SU-DHL-6 (cell line): ENCODE measurements around the gene ARPC1A.

Experiments used
- H2AFZ ChIP-seq: fragments of 200-600 bp; sonication (generic); 2 replicates; pipeline ENCODE4 v1.6.1; 2014; ENCODE audit warnings: low read depth, mild to moderate bottlenecking, moderate library complexity, mixed read lengths, antibody characterized with exemption, low read length; ENCODE audit not compliant: severe bottlenecking
- H3F3A ChIP-seq: fragments of 200-600 bp; shearing (Covaris generic); 2 replicates; pipeline ENCODE4 v1.6.0; 2016; ENCODE audit warnings: antibody characterized with exemption, mild to moderate bottlenecking; ENCODE audit not compliant: insufficient read depth
- H3K27ac ChIP-seq: fragments of 200-600 bp; sonication (generic); 2 replicates; pipeline ENCODE4 v1.5.1; 2016; ENCODE audit warnings: low read depth, mild to moderate bottlenecking, low read length, moderate library complexity, mixed read lengths
- H3K27me3 ChIP-seq: fragments of 200-600 bp; sonication (generic), shearing (Covaris generic); 2 replicates; pipeline ENCODE4 v1.6.0; 2014; ENCODE audit warnings: mild to moderate bottlenecking, low read length
- H3K36me3 ChIP-seq: fragments of 200-600 bp; sonication (generic); 2 replicates; pipeline ENCODE4 v1.6.1; 2014; ENCODE audit warnings: mild to moderate bottlenecking, low read length, mixed read lengths
- H3K4me2 ChIP-seq: fragments of 300-600, 200-600 bp; shearing (Covaris generic), sonication (generic); 2 replicates; pipeline ENCODE4 v1.6.0; 2014; ENCODE audit warnings: low read length, low read depth, mild to moderate bottlenecking; ENCODE audit not compliant: poor library complexity, severe bottlenecking
- H3K4me3 ChIP-seq: fragments of 200-600 bp; sonication (generic); 2 replicates; pipeline ENCODE4 v1.5.1; 2014; ENCODE audit warnings: antibody characterized with exemption, low read length, mild to moderate bottlenecking, mixed read lengths; ENCODE audit not compliant: insufficient read depth, poor library complexity, severe bottlenecking
- H3K79me2 ChIP-seq: fragments of 200-600 bp; sonication (generic); 2 replicates; pipeline ENCODE4 v1.6.1; 2014; ENCODE audit warnings: mild to moderate bottlenecking, low read length, moderate library complexity; ENCODE audit not compliant: insufficient read depth
- H3K9ac ChIP-seq: fragments of 200-600 bp; sonication (generic); 2 replicates; pipeline ENCODE4 v1.7.0; 2014; ENCODE audit warnings: mild to moderate bottlenecking, low read length
- H3K9me2 ChIP-seq: fragments of 200-600 bp; sonication (generic); replicated peaks from 2 replicates; pipeline ENCODE4 v1.6.1; 2014; ENCODE audit warnings: low read length; ENCODE audit not compliant: insufficient read depth
- H3K9me3 ChIP-seq: fragments of 200-600 bp; sonication (generic); 2 replicates; pipeline ENCODE4 v1.6.1; 2014; ENCODE audit warnings: low read length, mixed read lengths; ENCODE audit not compliant: insufficient read depth
- H4K20me1 ChIP-seq: fragments of 200-600 bp; sonication (generic); 2 replicates; pipeline ENCODE4 v1.6.1; 2014; ENCODE audit warnings: low read depth, mild to moderate bottlenecking, antibody characterized with exemption, low read length, moderate library complexity, mixed read lengths
- CTCF ChIP-seq: fragments of 200-600 bp; sonication (generic); IDR thresholded peaks from one replicate; pipeline ENCODE4 v1.5.1; 2017; ENCODE audit warnings: antibody characterized with exemption, mild to moderate bottlenecking, low read length, moderate library complexity; ENCODE audit not compliant: insufficient read depth, poor library complexity, severe bottlenecking
- EZH2phosphoT487 ChIP-seq: fragments of 200-600 bp; sonication (generic), shearing (Covaris generic); conservative IDR thresholded peaks from 2 replicates; pipeline ENCODE4 v1.6.1; 2018; ENCODE audit warnings: mild to moderate bottlenecking, antibody characterized with exemption, low read length, moderate library complexity, mixed read lengths

The ARPC1A gene

GRCh38 chr7:99392046-99392445 lies 66.3 kb downstream of the ARPC1A start:
- H3K79me2 ChIP-seq, result no peaks in the 10 kb centered on the region

GRCh38 chr7:99392659-99393354 lies 67.1 kb downstream of the ARPC1A start:
- no peaks in the 10 kb centered on the region for H3K36me3 ChIP-seq
- H3F3A ChIP-seq, result peaks cover 33% of the 10 kb centered on the region
- H3K79me2 ChIP-seq, result no peaks in the 10 kb centered on the region
- H3K27ac ChIP-seq, result peak overlapping the region; percentile 21; the same call in 1 of the 2 replicates
- H3K9me2 ChIP-seq, result no peaks in the 10 kb centered on the region
- no peak overlapping the region for H3K9ac ChIP-seq
- peak overlapping the region; percentile 11 for H3K4me2 ChIP-seq
- H3K27me3 ChIP-seq, result no peaks in the 10 kb centered on the region
- no peaks in the 10 kb centered on the region for H3K9me3 ChIP-seq
- no peaks in the 10 kb centered on the region; the same call in 1 of the 2 replicates for H4K20me1 ChIP-seq
- no peak overlapping the region for H2AFZ ChIP-seq
- no peak overlapping the region for H3K4me3 ChIP-seq
- TF ChIP-seq CTCF, result no peak
- TF ChIP-seq EZH2phosphoT487, result no peak

More at GRCh38 chr7:99392046-99392445, 66.3 kb downstream of the ARPC1A start:
- no peaks in the 10 kb centered on the region for H3K9me3 ChIP-seq
- TF ChIP-seq EZH2phosphoT487 (no peak), CTCF (no peak)
- H3K36me3 ChIP-seq, result no peaks in the 10 kb centered on the region
- no peak overlapping the region for H2AFZ ChIP-seq
- no peaks in the 10 kb centered on the region for H3K27me3 ChIP-seq
- no peaks in the 10 kb centered on the region for H3K9me2 ChIP-seq
- no peaks in the 10 kb centered on the region; the same call in 1 of the 2 replicates for H4K20me1 ChIP-seq
- H3F3A ChIP-seq, result peaks cover 32% of the 10 kb centered on the region
- no peak overlapping the region for H3K27ac ChIP-seq
- no peak overlapping the region for H3K9ac ChIP-seq
- H3K4me2 ChIP-seq, result no peak overlapping the region
- no peak overlapping the region for H3K4me3 ChIP-seq

GRCh38 chr7:99393355-99394187 lies 67.9 kb downstream of the ARPC1A start:
- Histone ChIP-seq H3K9me2 (no peaks in the 10 kb centered on the region), H3K9ac (no peak overlapping the region), H3K36me3 (no peaks in the 10 kb centered on the region), H3F3A (peaks cover 37% of the 10 kb centered on the region), H3K9me3 (no peaks in the 10 kb centered on the region), H3K79me2 (no peaks in the 10 kb centered on the region), H4K20me1 (no peaks in the 10 kb centered on the region; the same call in 1 of the 2 replicates), H3K4me3 (no peak overlapping the region), H3K27me3 (no peaks in the 10 kb centered on the region), H3K4me2 (no peak overlapping the region), H2AFZ (no peak overlapping the region), H3K27ac (peak overlapping the region; percentile 21; the same call in 1 of the 2 replicates)
- no peak for TF ChIP-seq CTCF
- TF ChIP-seq EZH2phosphoT487, result no peak
